Stimulated activated CD4-positive, alpha-beta T cell treated with anti-CD3 and anti-CD28 coated beads, Interleukin-15, amount 100 ng/mL, for 24 hours (primary cell): ENCODE data around the gene LURAP1L.
"Not testable (repeated sequence)": the region's sequence is repeated elsewhere in the genome, so short reads cannot be mapped to it uniquely, and the experiment has no call there.

ENCODE experiments used
- DNase-seq: peaks from one replicate; pipeline ENCODE4 v3.0.0-alpha.2; 2020

LURAP1L gene

DNA sequence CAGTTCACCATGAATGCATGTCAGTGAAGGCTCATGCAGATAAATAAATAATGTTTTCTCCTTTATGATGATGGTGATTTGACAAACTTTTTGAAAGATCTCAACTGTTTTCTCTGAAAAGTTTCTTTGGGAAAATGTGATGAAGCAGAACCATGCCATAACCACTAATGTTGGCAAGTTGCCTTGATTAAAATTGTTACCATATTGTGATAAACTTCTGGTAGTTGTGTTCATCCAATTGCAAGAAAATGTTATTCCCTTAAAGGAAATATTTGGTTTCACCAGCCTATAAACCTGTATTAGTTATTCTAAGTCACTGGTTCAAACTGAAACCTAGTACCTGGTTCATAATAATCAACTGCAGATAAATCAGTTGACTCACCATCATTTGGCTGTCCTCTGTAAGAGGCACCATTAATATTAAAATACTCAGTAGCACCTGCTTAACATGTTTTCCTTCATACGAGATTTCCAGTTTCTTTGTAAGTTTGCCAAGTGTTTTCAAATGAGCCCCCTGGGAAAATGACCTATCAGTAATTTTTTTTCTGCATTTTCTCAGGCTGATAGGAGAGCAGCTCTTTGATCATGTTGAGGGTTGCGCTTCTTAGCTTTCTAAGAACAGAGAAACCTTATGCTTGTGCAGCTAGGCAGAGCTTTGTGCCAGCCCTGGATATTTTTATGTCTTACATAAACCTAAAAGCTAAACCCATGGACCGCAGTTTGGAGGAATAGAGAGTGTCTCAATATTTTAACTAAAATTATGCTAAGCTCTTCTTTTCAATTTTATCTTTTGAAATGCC lies 88.0 kb downstream of the LURAP1L start:
- DNase-seq, result no peak

DNA sequence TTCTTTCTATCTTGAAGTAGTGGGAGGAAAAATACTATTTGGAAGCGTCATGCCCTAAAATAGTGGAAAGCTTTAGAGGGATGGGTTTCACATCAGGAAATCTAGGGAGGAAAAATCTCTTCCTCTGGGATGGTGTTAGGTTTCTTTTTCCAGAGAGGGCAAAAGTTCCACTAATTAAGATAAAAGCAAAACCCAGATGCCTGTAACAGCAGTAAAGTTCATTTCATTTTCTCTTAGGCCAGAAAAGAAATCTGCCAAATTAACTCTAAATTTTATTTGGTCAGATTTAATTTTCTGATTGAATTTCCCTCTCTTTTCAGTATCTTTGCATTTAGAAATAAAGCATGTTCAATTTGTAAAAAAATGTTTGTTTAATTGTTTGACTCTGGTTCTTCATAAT lies 88.8 kb downstream of the LURAP1L start:
- DNase-seq, result no peak

DNA sequence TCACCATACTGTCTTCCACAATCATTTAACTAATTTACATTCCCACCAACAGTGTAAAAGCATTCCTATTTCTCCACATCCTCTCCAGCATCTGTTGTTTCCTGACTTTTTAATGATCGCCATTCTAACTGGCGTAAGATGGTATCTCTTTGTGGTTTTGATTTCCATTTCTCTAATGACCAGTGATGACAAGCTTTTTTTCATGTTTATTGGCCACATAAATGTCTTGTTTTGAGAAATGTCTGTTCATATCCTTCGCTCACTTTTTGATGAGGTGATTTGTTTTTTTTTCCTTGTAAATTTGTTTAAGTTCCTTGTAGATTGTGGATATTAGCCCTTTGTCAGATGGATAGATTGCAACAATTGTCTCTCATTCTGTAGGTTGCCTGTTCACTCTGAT lies 90.6 kb downstream of the LURAP1L start:
- DNase-seq, result not testable (repeated sequence)
